Daoy (cell line): ENCODE data around the gene EDC4. TPM values are rescaled to one million over a fixed set of nuclear protein-coding genes. Genes with fewer than 3 reads are reported as not detected.

ENCODE experiments used
- DNase-seq: peaks from one replicate; pipeline ENCODE4 v3.0.0-alpha.2; 2015; ENCODE audit warnings: low read depth
- total RNA-seq: library from RNA; depleted of rRNA; stranded (reverse); fragments of >200 nt; shearing (Covaris generic); gene quantifications from 2 replicates; pipeline ENCODE4 v1.2.3, GENCODE V29; 2014; rRNA removed

Gene EDC4, protein sequence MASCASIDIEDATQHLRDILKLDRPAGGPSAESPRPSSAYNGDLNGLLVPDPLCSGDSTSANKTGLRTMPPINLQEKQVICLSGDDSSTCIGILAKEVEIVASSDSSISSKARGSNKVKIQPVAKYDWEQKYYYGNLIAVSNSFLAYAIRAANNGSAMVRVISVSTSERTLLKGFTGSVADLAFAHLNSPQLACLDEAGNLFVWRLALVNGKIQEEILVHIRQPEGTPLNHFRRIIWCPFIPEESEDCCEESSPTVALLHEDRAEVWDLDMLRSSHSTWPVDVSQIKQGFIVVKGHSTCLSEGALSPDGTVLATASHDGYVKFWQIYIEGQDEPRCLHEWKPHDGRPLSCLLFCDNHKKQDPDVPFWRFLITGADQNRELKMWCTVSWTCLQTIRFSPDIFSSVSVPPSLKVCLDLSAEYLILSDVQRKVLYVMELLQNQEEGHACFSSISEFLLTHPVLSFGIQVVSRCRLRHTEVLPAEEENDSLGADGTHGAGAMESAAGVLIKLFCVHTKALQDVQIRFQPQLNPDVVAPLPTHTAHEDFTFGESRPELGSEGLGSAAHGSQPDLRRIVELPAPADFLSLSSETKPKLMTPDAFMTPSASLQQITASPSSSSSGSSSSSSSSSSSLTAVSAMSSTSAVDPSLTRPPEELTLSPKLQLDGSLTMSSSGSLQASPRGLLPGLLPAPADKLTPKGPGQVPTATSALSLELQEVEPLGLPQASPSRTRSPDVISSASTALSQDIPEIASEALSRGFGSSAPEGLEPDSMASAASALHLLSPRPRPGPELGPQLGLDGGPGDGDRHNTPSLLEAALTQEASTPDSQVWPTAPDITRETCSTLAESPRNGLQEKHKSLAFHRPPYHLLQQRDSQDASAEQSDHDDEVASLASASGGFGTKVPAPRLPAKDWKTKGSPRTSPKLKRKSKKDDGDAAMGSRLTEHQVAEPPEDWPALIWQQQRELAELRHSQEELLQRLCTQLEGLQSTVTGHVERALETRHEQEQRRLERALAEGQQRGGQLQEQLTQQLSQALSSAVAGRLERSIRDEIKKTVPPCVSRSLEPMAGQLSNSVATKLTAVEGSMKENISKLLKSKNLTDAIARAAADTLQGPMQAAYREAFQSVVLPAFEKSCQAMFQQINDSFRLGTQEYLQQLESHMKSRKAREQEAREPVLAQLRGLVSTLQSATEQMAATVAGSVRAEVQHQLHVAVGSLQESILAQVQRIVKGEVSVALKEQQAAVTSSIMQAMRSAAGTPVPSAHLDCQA (N-terminal part only)
- 43.3 and 47.8 TPM in 2 replicates for total RNA-seq

GRCh38 chr16:67872631-67873434 lies at the start of gene EDC4:
Gene EDC4 (plus strand): TSS chr16:67873052. CDS start chr16:67873262, 210 bp downstream.
- DNase-seq = peak; percentile 68

DNA sequence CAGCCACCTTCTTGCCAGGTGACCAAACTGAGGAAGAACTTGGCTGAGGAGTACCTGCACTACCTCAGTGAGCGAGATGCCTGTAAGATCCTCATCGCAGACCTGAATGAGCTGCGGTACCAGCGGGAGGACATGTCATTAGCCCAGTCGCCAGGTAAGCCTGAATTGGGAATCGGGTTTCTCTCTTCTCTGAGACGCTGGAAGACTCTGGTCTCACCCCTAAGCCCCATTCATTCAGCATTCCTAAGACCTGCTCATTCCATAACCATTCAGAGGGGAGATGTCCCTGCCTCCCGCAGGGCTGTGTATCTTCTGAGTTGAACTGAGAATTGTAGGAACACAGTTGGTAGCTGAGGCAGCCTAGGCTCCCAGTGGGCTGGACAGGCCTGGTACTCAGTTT lies 47.7 kb upstream of the EDC4 start:
- no peak for DNase-seq

GRCh38 chr16:67825906-67826305 lies 46.9 kb upstream of the EDC4 start:
- no peak for DNase-seq

GRCh38 chr16:67828651-67829050 lies 44.2 kb upstream of the EDC4 start:
- DNase-seq = no peak

DNA sequence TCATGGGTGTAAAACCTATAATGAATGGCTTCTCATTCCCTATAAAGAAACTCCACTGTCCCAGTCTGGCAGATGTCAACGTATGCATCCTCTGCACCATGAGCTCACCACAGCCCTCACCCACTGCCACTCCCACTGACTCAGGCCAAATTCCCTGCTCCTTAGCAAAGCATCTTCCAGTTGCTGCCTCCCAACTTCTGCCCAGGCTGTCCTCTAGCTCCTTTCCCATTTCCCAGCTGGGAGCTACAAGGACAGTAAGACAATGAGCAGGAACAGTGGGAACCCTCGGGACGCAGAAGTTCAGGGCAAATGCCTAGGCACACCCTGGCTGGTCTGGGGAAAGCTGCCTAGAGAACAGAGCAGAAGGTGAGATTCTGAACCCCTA lies 39.8 kb upstream of the EDC4 start:
- DNase-seq = peak; percentile 66

DNA sequence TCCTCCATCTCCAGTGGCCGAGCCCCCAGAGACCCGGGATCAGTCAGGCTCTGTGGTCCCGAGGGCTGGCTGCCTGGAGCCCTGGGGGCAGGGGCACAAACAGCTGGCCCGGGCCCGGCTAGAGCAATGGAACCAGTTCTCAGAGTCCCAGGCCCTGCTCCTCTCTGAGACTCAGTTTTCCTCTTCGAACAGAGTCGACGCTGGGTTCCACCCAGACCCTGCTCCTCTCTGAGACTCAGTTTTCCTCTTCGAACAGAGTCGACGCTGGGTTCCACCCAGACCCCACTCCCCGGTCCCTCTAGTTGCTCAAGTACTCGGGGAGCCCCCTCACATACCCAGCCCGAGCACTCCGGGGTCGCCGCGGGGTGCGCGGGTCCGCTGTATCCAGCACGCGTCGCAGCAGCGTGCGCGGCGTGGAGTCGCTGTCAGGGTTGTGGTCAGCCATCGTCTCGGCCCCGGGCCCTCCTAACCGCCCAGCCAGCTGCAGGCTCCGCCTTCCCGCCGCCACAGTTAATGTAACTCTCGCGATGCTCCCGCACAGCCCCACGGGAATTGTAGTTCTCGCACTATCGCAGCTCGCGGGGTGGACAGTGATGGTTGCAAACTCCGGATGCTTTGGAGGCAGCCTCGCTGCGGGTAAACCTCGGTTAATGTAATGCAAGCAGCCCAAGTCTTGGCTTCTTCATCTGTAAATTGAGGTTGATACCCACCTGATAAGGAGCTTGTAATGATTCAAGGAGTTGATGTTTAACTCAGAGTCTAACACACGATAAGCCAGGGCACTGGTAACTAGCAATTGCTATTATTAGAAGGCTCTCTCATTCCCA lies 39.2 kb upstream of the EDC4 start:
- DNase-seq = peak; percentile 88

DNA sequence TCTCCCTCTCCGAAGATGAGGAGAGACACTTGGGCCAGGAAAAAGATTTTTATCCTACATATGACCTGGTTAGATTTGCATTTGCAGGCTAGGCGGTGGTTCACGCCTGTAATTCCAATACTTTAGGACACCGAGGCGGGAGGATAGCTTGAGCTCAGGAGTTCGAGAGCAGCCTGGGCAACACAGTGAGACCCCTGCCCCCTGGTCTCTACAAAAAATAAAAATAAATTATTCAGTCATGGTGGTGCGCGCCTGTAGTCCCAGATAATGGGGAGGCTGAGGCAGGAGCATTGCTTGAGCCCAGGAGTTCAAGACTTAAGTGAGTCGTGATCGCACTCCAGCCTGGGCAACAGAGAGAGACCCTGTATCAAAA lies 38.6 kb upstream of the EDC4 start:
- no peak for DNase-seq

DNA sequence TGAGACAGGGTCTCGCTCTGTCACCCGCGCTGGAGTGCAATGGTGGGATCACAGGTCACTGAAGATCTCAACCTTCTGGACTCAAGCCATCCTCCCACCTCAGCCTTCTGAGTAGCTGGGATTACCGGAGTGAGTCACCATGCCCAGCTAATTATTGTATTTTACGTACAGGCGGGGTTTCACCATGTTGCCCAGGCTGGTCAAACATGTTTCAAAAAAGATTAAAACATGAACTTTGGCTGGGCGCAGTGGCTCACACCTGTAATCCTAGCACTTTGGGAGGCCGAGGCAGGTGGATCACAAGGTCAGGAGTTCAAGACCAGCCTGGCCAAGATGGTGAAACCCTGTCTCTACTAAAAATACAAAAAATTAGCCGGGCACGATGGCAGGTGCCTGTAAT lies 35.7 kb upstream of the EDC4 start:
- peak; percentile 19 for DNase-seq

- no peak for DNase-seq
Observed at GRCh38 chr16:67837811-67838210, 35.0 kb upstream of the EDC4 start.

DNA sequence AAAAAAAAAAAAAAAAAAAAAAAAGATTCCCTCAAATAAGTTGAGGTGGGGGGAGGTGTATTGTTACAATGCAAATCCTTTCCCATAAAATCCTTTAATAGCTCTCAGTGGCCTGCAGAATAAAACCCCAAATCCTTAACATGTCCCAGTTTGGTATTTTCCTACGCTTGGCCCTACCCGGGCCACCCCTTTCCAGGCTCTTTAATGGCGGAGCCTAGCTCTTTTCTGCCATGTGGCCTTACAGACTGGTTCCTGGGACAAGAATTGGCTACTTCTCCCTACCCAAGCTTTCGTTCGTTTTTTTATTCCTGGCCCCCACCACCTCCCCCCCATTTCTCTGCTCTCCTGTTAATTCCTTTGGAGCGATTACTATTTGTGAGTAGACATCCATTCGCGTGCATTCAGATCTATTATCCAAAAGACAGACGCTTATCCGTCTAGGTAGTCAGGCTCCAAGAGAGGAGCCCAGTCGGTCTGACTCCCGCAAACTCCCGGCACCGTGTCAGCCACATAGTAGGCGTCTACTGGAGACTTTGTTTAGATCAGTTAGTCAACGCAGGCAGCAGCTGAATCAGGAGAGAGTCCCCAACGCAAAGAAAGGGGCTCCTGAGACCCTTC lies 31.5 kb upstream of the EDC4 start:
- DNase-seq = no peak

GRCh38 chr16:67841816-67842508 lies 30.9 kb upstream of the EDC4 start, which contains the start of gene THAP11:
Gene THAP11 (plus strand): TSS chr16:67842320. CDS start chr16:67842555, 235 bp downstream.
- DNase-seq = peak; percentile 94

- DNase-seq = peak; percentile 61
Observed at GRCh38 chr16:67842509-67843342, 30.1 kb upstream of the EDC4 start.

DNA sequence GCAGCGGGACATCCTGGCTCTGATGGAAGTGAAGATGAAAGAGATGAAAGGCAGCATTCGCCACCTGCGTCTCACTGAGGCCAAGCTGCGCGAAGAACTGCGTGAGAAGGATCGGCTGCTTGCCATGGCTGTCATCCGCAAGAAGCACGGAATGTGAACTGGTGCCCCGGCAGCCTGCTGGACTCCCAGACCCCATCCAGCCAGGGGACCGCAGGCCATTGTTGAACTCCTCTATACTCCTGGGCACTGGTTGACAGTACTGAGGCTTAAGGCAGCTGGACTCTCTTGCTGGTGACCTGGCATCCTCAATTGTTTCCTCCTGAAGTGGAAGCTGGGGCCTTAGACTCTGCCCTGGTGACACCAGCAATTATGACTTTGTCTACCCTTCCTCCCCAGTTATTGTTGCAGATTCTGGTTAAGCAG lies 29.5 kb upstream of the EDC4 start:
- DNase-seq = peak; percentile 11

- DNase-seq = no peak
Observed at GRCh38 chr16:67844497-67844896, 28.4 kb upstream of the EDC4 start.

DNA sequence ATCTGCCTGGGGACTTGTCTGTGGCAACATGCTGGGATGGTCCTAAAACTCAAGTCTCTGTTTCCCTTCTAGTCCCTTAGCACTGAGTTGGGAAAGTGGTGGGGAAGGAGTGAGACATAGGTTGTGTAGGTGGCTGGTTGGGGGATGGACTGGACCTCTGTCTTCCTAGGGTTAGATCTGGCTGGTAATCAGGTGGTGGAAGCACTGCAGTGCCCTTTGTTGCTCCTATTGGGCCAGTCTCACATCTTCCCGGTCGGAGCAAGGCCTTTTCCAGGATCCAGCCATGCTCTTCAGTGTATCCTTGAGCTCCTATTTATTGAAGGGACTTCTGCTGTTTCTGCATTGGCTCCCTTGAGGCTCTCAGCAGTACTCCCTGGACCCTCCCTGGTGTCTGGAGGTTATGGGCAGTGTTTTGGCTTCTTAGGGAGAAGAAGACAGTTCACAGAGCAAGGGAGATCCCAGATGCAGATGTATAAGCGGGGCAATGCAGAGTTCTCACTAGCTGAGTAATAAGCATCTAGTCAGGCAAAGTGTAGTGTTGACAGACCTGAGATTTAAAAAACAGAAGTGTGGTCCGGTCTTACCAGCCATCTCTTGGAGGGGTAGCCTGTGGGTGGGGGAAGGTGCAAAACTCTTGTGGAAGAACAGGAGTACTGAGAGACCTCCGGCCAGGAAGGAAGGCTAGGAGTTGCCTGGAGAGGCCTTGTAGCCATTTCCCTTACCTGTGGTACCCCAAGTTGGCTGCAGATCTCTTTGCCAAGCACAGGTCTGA lies 27.4 kb upstream of the EDC4 start:
- DNase-seq = no peak

DNA sequence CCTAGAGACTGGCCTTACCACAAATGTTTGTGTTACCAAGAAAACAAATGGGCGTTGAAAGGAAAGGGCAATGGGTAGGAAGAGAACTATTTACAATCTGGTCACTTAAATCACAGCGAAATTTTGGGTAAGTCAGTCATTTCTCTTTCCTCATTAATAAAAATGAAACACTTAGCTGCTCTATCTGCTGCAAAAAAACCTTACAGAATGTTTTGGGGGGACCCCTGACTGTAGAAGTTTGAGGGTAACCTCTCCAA lies 26.9 kb upstream of the EDC4 start:
- DNase-seq = no peak

GRCh38 chr16:67846320-67847063 lies 26.4 kb upstream of the EDC4 start, which contains the start of gene NUTF2:
Gene NUTF2 (plus strand): TSS chr16:67846933. CDS start chr16:67865131, 18,198 bp downstream.
- DNase-seq = peak; percentile 96
